Thoracic aorta endothelial cell (primary cell): ENCODE data around the gene CASZ1. TPM values are rescaled to one million over a fixed set of nuclear protein-coding genes. Genes with fewer than 3 reads are reported as not detected.

Source experiments
- small RNA-seq: library from RNA; depleted of rRNA; stranded (forward); fragments of <200 nt; gene quantifications from one replicate; pipeline ENCODE3, GENCODE V24; 2012
- total RNA-seq: library from RNA; depleted of rRNA; stranded (reverse); fragments of >200 nt; gene quantifications from 2 replicates; pipeline ENCODE4 v1.2.3, GENCODE V29; 2012

Gene CASZ1
- total RNA-seq, result 1.2 and 3.7 TPM in 2 replicates

GRCh38 chr1:10796029-10796944 lies at the start of gene CASZ1:
TSS of gene CASZ1 (minus strand) at chr1:10796646. CDS start at chr1:10693889, 102,757 bp downstream.

Small RNAs within 50 kb of the gene (small RNA-seq; reads per million reads assigned to genes)
- gene RN7SL614P, result not detected

Other genes starting within 250 kb of the CASZ1 start
- 124 and 141 TPM in 2 replicates for gene TARDBP, start 216.0 kb upstream of the CASZ1 start, total RNA-seq